HCT116 (cell line): ENCODE measurements around the gene SH3RF2. TPM values are rescaled to one million over a fixed set of nuclear protein-coding genes. Genes with fewer than 3 reads are reported as not detected.

Experiments
- ATAC-seq: fragments of 200-7000 bp; cut with Tn5 transposase; 2 replicates; pipeline ENCODE4 v1.9.1; 2020; ENCODE audit warnings: mild to moderate bottlenecking, moderate library complexity
- BruUV-seq: library from RNA; stranded (reverse); fragments of 400-500 nt; replicated peaks from 2 replicates; lab custom pipeline; 2021; lab: Mats Ljungman, UMichigan
- CTCF ChIA-PET: fragments of 300-600 bp; sonication (Branson Sonifier 250); formaldehyde crosslinking; loops from one replicate; lab custom pipeline; 2021; ENCODE audit warnings: antibody characterized with exemption; lab: Charles Lee
- POLR2A ChIA-PET: fragments of 300-600, 350-600 bp; sonication (Branson Sonifier 250); formaldehyde crosslinking; loops from one replicate; lab custom pipeline; 2021; ENCODE audit warnings: antibody characterized with exemption; lab: Charles Lee
- RAD21 ChIA-PET, 2 experiments: fragments of 300-600 bp; sonication (Branson Sonifier 250); formaldehyde crosslinking; loops; one replicate each; lab custom pipeline; 2023; ENCODE audit warnings: low total read pairs in 2 of 2; ENCODE audit not compliant: uncharacterized antibody in 2 of 2, unreplicated experiment in 2 of 2, low non-redundant PET in 1 of 2; lab: Charles Lee
- DNase-seq: peaks from one replicate; pipeline ENCODE4 v3.0.0-alpha.2; 2010; ENCODE audit warnings: low read depth, low spot score
- H2AFZ ChIP-seq: fragments of 200-600 bp; shearing (Covaris generic), sonication (generic); 2 replicates; pipeline ENCODE4 v1.6.1; 2017; ENCODE audit warnings: low read depth, mixed run types, mixed read lengths, antibody characterized with exemption, low read length; ENCODE audit not compliant: poor library complexity, severe bottlenecking
- H3K27ac ChIP-seq: 2 replicates; pipeline ENCODE4 v1.5.1; 2012; ENCODE audit warnings: low read depth, low read length
- H3K27me3 ChIP-seq: fragments of 200-600 bp; sonication (generic); 2 replicates; pipeline ENCODE4 v1.6.1; 2016; ENCODE audit warnings: mixed run types, low read length, mixed read lengths; ENCODE audit not compliant: insufficient read depth
- H3K36me3 ChIP-seq, 2 experiments: fragments of 200-500 bp in 1 of 2; fragments of 200-600 bp in 1 of 2; sonication (Bioruptor generic) in 1 of 2; sonication (generic) in 1 of 2; 2 replicates each; pipeline versions ENCODE4 v1.5.1 to v1.6.1; 2014 to 2016; ENCODE audit warnings: low read length in 2 of 2, inconsistent platforms in 1 of 2, mixed read lengths in 1 of 2, mixed run types in 1 of 2; ENCODE audit not compliant: insufficient read depth in 2 of 2, control insufficient read depth in 1 of 2
- H3K4me1 ChIP-seq, 2 experiments: fragments of 200-600 bp in 1 of 2; sonication (generic) in 1 of 2; 2 replicates each; pipeline versions ENCODE4 v1.5.1 to v1.6.1; 2012 to 2017; ENCODE audit warnings: low read length in 2 of 2, inconsistent platforms in 1 of 2, mild to moderate bottlenecking in 1 of 2, mixed read lengths in 1 of 2, mixed run types in 1 of 2, moderate library complexity in 1 of 2; ENCODE audit not compliant: insufficient read depth in 2 of 2, control insufficient read depth in 1 of 2
- H3K4me2 ChIP-seq: fragments of 200-600 bp; sonication (generic); 2 replicates; pipeline ENCODE4 v1.6.1; 2017; ENCODE audit warnings: mixed run types, low read length, mixed read lengths
- H3K4me3 ChIP-seq, 2 experiments: fragments of 200-600 bp in 1 of 2; sonication (generic) in 1 of 2; replicated peaks in 1 of 2; 2 replicates each; pipeline ENCODE4 v1.5.1; 2011 to 2016; ENCODE audit warnings: low read length in 2 of 2, control low read depth in 1 of 2, low read depth in 1 of 2, mild to moderate bottlenecking in 1 of 2, mixed read lengths in 1 of 2, mixed run types in 1 of 2
- H3K79me2 ChIP-seq: fragments of 200-600 bp; sonication (generic); 2 replicates; pipeline ENCODE4 v1.6.1; 2017; ENCODE audit warnings: mild to moderate bottlenecking, mixed run types, low read length, moderate library complexity, mixed read lengths; ENCODE audit not compliant: insufficient read depth
- H3K9ac ChIP-seq: fragments of 200-600 bp; sonication (generic); 2 replicates; pipeline ENCODE4 v1.6.1; 2016; ENCODE audit warnings: low read length, mixed read lengths
- H3K9me2 ChIP-seq: fragments of 200-600 bp; sonication (generic), shearing (Covaris generic); 2 replicates; pipeline ENCODE4 v1.6.1; 2017; ENCODE audit warnings: mixed run types, mild to moderate bottlenecking, moderate library complexity; ENCODE audit not compliant: insufficient read depth
- H3K9me3 ChIP-seq, 2 experiments: fragments of 200-500 bp in 1 of 2; fragments of 200-600 bp in 1 of 2; sonication (Bioruptor generic) in 1 of 2; sonication (generic) in 1 of 2; 2 replicates each; pipeline ENCODE4 v1.6.1; 2014 to 2017; ENCODE audit warnings: low read length in 2 of 2, mixed read lengths in 2 of 2, inconsistent platforms in 1 of 2, low read depth in 1 of 2, mild to moderate bottlenecking in 1 of 2, mixed run types in 1 of 2, moderate library complexity in 1 of 2; ENCODE audit not compliant: control insufficient read depth in 1 of 2, insufficient read depth in 1 of 2
- H4K20me1 ChIP-seq: fragments of 200-600 bp; sonication (generic), shearing (Covaris generic); 2 replicates; pipeline ENCODE4 v1.6.1; 2017; ENCODE audit warnings: mixed run types, mild to moderate bottlenecking, moderate library complexity; ENCODE audit not compliant: insufficient read depth
- ATF3 ChIP-seq: IDR thresholded peaks from 2 replicates; pipeline ENCODE4 v1.6.1; 2012
- CBX3 ChIP-seq: IDR thresholded peaks from 2 replicates; pipeline ENCODE4 v1.6.1; 2012; ENCODE audit warnings: low read depth
- CEBPB ChIP-seq: IDR thresholded peaks from 2 replicates; pipeline ENCODE4 v1.6.1; 2012; ENCODE audit warnings: low read depth
- ELF1 ChIP-seq: IDR thresholded peaks from 2 replicates; pipeline ENCODE4 v1.6.1; 2012; ENCODE audit warnings: low read depth, borderline replicate concordance
- EZH2 ChIP-seq: fragments of 200-600 bp; sonication (generic); IDR thresholded peaks from 2 replicates; pipeline ENCODE4 v1.6.1; 2017; ENCODE audit warnings: antibody characterized with exemption, mixed run types
- EZH2phosphoT487 ChIP-seq: fragments of 200-600 bp; IDR thresholded peaks from 2 replicates; pipeline ENCODE4 v1.6.1; 2018; ENCODE audit warnings: antibody characterized with exemption, borderline replicate concordance
- FOSL1 ChIP-seq: IDR thresholded peaks from 2 replicates; pipeline ENCODE4 v1.6.1; 2012; ENCODE audit warnings: low read depth
- JUND ChIP-seq: IDR thresholded peaks from 2 replicates; pipeline ENCODE4 v1.6.1; 2012
- POLR2A ChIP-seq: IDR thresholded peaks from 2 replicates; pipeline ENCODE4 v1.7.0; 2011; ENCODE audit warnings: borderline replicate concordance; ENCODE audit not compliant: insufficient read depth, insufficient read length; ENCODE audit errors: extremely low read depth
- POLR2AphosphoS5 ChIP-seq: IDR thresholded peaks from 2 replicates; pipeline ENCODE4 v1.6.1; 2011; ENCODE audit warnings: mild to moderate bottlenecking, low read depth, low read length, moderate library complexity
- RAD21 ChIP-seq: IDR thresholded peaks from 2 replicates; pipeline ENCODE4 v1.6.1; 2012; ENCODE audit warnings: low read depth, mild to moderate bottlenecking
- REST ChIP-seq: IDR thresholded peaks from 2 replicates; pipeline ENCODE4 v1.6.1; 2012; ENCODE audit warnings: low read depth
- SIN3A ChIP-seq: IDR thresholded peaks from 2 replicates; pipeline ENCODE4 v1.6.1; 2012; ENCODE audit warnings: low read depth
- SP1 ChIP-seq: IDR thresholded peaks from 2 replicates; pipeline ENCODE4 v1.6.1; 2012; ENCODE audit warnings: low read depth
- SRF ChIP-seq: IDR thresholded peaks from 2 replicates; pipeline ENCODE4 v1.6.1; 2012; ENCODE audit warnings: low read depth
- TCF7L2 ChIP-seq: IDR thresholded peaks from 2 replicates; pipeline ENCODE4 v1.7.0; 2011; ENCODE audit warnings: borderline replicate concordance, inconsistent platforms; ENCODE audit not compliant: insufficient read depth, insufficient read length; ENCODE audit errors: extremely low read depth
- YY1 ChIP-seq: IDR thresholded peaks from 2 replicates; pipeline ENCODE4 v1.6.1; 2011; ENCODE audit warnings: low read length, low read depth, moderate library complexity, mild to moderate bottlenecking; ENCODE audit not compliant: insufficient replicate concordance; ENCODE audit errors: extremely low read depth
- ZNF274 ChIP-seq: fragments of 200-500 bp; sonication (Bioruptor generic); IDR thresholded peaks from 2 replicates; pipeline ENCODE4 v1.6.1; 2014; ENCODE audit warnings: mild to moderate bottlenecking, low read depth, low read length, inconsistent platforms
- intact Hi-C: fragments of 100-400 bp; cut with micrococcal nuclease; formaldehyde crosslinking; loops from 2 replicates; pipeline ENCODE4 v1.10.0; 2022
- total RNA-seq: library from RNA; stranded (reverse); gene quantifications from one replicate; pipeline ENCODE4 v1.2.1, GENCODE V29; 2021; ENCODE audit not compliant: unreplicated experiment

The SH3RF2 gene
- total RNA-seq, 1 experiment from 2014 or later = 14.3 TPM

GRCh38 chr5:145980259-145980658 is 43.9 kb downstream of the SH3RF2 start:
- intact Hi-C loops = loop anchor here (5.0 kb wide), 1 partner anchor 73 kb away; no protein-coding TSS in a partner anchor
- Histone ChIP-seq H3K27ac (no peak overlapping the region), H3K9me3 (no peaks in the 10 kb centered on the region)
- no TSS peak for BruUV-seq
- TF ChIP-seq SIN3A (no peak), EZH2 (no peak), EZH2phosphoT487 (no peak), CEBPB (no peak), POLR2A (no peak), FOSL1 (no peak), RAD21 (no peak), ATF3 (no peak), YY1 (no peak), ZNF274 (no peak), SP1 (no peak), REST (no peak), ELF1 (no peak), JUND (no peak), SRF (no peak), POLR2AphosphoS5 (no peak), TCF7L2 (no peak), CBX3 (no peak)
- TF ChIP-seq, all 23 proteins: peak for 0
- DNase-seq = no peak
- Histone ChIP-seq H4K20me1 (no peaks in the 10 kb centered on the region; the same call in 1 of the 2 replicates), H3K4me2 (peak overlapping the region; percentile 65; the same call in 1 of the 2 replicates), H3K4me1 (peaks cover 71 to 77% of the 10 kb centered on the region in 2 experiments), H3K9ac (no peak overlapping the region), H3K79me2 (no peaks in the 10 kb centered on the region), H3K4me3 (no peak overlapping the region), H3K27me3 (no peaks in the 10 kb centered on the region), H2AFZ (no peak overlapping the region), H3K9me2 (no peaks in the 10 kb centered on the region), H3K36me3 (no peaks in the 10 kb centered on the region)
- no peak for ATAC-seq
- RAD21 ChIA-PET = interaction anchor here in 1 of 2 experiments (1.1 kb wide), 1 partner anchor 35 kb away, joined by 3 read pairs; no protein-coding TSS in a partner anchor
- POLR2A ChIA-PET = interaction anchor here (1.5 kb wide), 1 partner anchor 93 kb away, joined by 3 read pairs; no protein-coding TSS in a partner anchor
- CTCF ChIA-PET = interaction anchor here (0.8 to 2.0 kb wide), 6 partner anchors 11 to 282 kb away, joined by 3 to 6 read pairs (median 3); no protein-coding TSS in a partner anchor
